WERI-Rb-1 (cell line): ENCODE measurements around the gene TIMM29.
"Not testable (repeated sequence)": the region's sequence is repeated elsewhere in the genome, so short reads cannot be mapped to it uniquely, and the experiment has no call there.

Experiments used
- DNase-seq: peaks from one replicate; pipeline ENCODE4 v3.0.0-alpha.2; 2020
- H3K27ac ChIP-seq: fragments of 250-450 bp; sonication (Bioruptor Pico); 2 replicates; pipeline ENCODE4 v1.5.1; 2020; ENCODE audit warnings: mild to moderate bottlenecking, moderate library complexity
- H3K27me3 ChIP-seq: fragments of 250-450 bp; sonication (Bioruptor Pico); 2 replicates; pipeline ENCODE4 v1.5.1; 2021; ENCODE audit warnings: mild to moderate bottlenecking, low read depth, moderate library complexity; ENCODE audit not compliant: insufficient read depth, severe bottlenecking
- H3K36me3 ChIP-seq: fragments of 250-450 bp; sonication (Bioruptor Pico); 2 replicates; pipeline ENCODE4 v1.5.1; 2020; ENCODE audit warnings: mild to moderate bottlenecking, moderate library complexity
- H3K4me3 ChIP-seq: 2 replicates; pipeline ENCODE4 v1.5.1; 2011; ENCODE audit warnings: low read depth, mild to moderate bottlenecking, control low read depth, low read length
- H3K9me3 ChIP-seq: fragments of 250-450 bp; sonication (Bioruptor Pico); 2 replicates; pipeline ENCODE4 v1.5.1; 2021; ENCODE audit warnings: mild to moderate bottlenecking, moderate library complexity; ENCODE audit not compliant: severe bottlenecking
- CTCF ChIP-seq: IDR thresholded peaks from 2 replicates; pipeline ENCODE4 v1.5.1; 2011; ENCODE audit warnings: low read depth, mild to moderate bottlenecking, control low read depth, inconsistent platforms, low read length

The TIMM29 gene

DNA sequence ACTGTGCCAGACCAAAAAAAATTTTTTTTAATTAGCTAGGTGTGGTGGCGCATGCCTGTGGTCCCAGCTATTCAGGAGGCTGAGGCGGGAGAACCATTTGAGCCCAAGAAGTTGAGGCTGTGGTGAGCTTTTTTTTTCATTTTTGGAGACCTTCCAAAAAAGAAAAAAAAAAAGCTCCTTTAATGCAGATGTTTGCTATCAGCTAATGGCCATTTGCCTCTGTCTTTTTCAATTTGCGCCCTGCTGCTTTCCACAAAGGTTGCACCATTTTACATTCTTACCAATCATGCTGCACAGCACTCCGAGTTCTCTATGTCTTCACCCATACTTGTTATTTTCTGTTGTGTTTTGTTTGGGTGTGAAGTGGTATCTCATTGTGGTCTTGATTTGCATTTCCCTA, 16.7 kb downstream of the TIMM29 start:
- H3K27ac ChIP-seq, result no peak overlapping the region
- no peak overlapping the region for H3K4me3 ChIP-seq
- no peaks in the 10 kb centered on the region for H3K27me3 ChIP-seq
- DNase-seq, result no peak
- no peaks in the 10 kb centered on the region for H3K36me3 ChIP-seq
- H3K9me3 ChIP-seq, result no peaks in the 10 kb centered on the region
- no peak for TF ChIP-seq CTCF

GRCh38 chr19:10946958-10947657, 18.5 kb downstream of the TIMM29 start:
- no peak for TF ChIP-seq CTCF
- Histone ChIP-seq H3K4me3 (no peak overlapping the region), H3K27ac (no peak overlapping the region), H3K9me3 (no peaks in the 10 kb centered on the region), H3K27me3 (no peaks in the 10 kb centered on the region), H3K36me3 (no peaks in the 10 kb centered on the region)
- no peak for DNase-seq

GRCh38 chr19:10952809-10953208, 24.2 kb downstream of the TIMM29 start:
- no peak for DNase-seq
- H3K36me3 ChIP-seq, result no peaks in the 10 kb centered on the region
- H3K27me3 ChIP-seq, result no peaks in the 10 kb centered on the region
- no peaks in the 10 kb centered on the region for H3K9me3 ChIP-seq
- TF ChIP-seq CTCF, result no peak
- H3K4me3 ChIP-seq, result no peak overlapping the region
- no peak overlapping the region for H3K27ac ChIP-seq

- H3K27ac ChIP-seq, result peak overlapping the region; percentile 95
- peak overlapping the region; percentile 77 for H3K4me3 ChIP-seq
- H3K36me3 ChIP-seq, H3K9me3 ChIP-seq, H3K27me3 ChIP-seq, DNase-seq: not testable (repeated sequence)
These were observed 30.8 kb downstream of the TIMM29 start for GRCh38 chr19:10959277-10959968.

DNA sequence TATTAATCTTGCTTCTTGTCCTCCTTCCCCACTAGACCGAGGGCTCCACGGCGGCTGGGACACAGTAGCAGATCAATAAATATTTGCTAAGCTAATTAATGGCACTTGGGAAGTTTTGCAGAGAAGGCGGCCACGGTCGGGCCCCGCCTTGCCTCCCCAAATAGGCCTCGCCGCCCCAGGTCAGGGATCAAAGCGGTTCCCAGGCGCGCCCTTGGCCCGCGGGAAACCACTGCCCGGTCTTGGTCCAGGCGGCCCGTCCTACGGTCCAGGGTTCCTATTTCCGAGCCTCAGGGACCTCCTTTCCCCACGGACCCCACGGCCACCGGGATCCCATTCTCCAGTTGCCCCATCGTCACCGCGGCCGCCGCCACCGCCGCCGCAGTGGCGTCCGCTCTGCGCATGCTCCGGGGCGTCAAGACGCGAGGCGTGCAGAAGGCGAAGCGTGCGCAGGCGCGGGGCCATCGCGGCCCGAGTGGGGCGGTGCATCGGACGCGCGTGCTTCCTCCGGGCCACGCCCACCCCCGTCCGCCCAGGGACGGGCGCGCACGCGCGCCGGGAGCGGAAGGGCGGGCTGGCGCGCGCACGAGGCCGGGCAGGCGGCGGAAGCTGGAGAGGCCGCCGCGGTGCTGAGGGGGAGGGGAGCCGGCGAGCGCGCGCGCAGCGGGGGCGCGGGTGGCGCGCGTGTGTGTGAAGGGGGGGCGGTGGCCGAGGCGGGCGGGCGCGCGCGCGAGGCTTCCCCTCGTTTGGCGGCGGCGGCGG, 31.9 kb downstream of the TIMM29 start, which contains the start of gene SMARCA4:
SMARCA4 (plus strand) TSS at position 717 of the 759 bp plus-strand sequence. CDS start 23,122 bp downstream, outside the sequence.
- H3K36me3 ChIP-seq, result peaks cover 13% of the 10 kb centered on the region
- DNase-seq, result peak; percentile 95
- no peaks in the 10 kb centered on the region for H3K9me3 ChIP-seq
- H3K27me3 ChIP-seq, result no peaks in the 10 kb centered on the region
- peak within 1 kb of the TSS; percentile 95 for H3K27ac ChIP-seq
- no peak for TF ChIP-seq CTCF
- peak within 1 kb of the TSS; percentile 81 for H3K4me3 ChIP-seq
